Stimulated activated CD4-positive, alpha-beta T cell treated with anti-CD3 and anti-CD28 coated beads, Interleukin-12 subunit alpha, Interleukin-12 subunit beta, amount 100 ng/mL, for 24 hours (primary cell): ENCODE data around the gene FRK.
"Not testable (repeated sequence)": the region's sequence is repeated elsewhere in the genome, so short reads cannot be mapped to it uniquely, and the experiment has no call there.

Source experiments
- DNase-seq, 2 experiments: peaks; one replicate each; pipeline ENCODE4 v3.0.0-alpha.2; 2020; ENCODE audit warnings: low read depth in 2 of 2

Gene FRK

DNA sequence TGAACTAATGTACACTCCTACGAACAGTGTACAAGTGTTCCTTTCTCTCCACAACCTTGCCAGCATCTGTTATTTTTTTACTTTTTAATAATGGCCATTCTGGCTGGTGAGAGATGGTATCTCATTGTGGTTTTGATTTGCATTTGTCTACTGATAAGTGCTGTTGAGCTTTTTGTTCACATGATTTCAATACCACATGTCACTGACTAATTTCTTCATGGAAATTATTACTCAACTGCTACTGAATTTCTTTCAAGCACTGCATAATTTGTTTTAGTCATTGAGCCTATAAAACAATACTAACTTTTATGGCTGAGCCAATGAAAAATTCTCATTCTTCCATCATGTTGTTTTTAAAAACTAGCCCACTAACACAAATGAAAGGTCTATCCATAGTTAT is 115.4 kb downstream of the FRK start:
- no peak for DNase-seq

DNA sequence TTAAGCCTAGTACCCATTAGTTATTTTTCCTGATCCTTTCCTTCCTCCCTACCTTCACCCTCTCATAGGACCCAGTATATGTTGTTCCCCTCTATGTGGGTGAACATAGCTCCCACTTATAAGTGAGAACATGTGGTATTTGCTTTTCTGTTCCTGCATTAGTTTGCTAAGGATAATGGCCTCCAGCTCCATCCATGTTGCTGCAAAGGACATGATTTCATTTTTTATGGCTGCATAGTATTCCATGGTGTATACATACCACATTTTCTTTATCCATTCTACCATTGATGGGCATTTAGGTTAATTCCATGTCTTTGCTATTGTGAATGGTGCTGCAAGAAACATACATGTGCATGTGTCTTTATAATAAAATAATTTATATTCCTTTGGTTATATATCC is 115.9 kb downstream of the FRK start:
- DNase-seq = not testable (repeated sequence)

DNA sequence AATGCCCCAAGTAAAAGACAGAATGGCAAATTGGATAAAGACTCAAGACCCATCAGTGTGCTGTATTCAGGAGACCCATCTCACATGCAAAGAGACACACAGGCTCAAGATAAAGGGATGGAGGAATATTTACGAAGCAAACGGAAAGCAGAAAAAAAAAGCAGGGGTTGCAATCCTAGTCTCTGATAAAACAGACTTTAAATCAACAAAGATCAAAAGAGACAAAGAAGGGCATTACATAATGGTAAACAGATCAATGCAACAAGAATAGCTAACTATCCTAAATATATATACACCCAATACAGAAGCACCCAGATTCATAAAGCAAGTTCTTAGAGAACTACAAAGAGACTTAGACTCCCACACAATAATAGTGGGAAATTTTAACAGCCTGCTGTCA is 123.2 kb downstream of the FRK start:
- DNase-seq = not testable (repeated sequence)

DNA sequence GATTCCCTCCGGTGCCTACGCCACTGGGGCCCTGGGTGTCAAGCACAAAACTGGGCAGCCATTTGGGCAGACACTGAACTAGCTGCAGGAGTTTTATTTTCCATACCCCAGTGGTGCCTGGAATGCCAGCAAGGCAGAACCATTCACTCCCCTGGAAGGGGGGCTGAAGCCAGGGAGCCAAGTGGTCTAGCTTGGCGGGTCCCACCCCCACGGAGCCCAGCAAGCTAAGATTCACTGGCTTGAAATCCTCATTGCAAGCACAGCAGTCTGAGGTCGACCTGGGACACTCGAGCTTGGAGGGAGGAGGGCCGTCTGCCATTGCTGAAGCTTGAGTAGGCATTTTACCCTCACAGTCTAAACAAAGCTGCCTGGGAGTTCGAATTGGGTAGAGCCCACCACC is 125.3 kb downstream of the FRK start:
- DNase-seq = no peak

DNA sequence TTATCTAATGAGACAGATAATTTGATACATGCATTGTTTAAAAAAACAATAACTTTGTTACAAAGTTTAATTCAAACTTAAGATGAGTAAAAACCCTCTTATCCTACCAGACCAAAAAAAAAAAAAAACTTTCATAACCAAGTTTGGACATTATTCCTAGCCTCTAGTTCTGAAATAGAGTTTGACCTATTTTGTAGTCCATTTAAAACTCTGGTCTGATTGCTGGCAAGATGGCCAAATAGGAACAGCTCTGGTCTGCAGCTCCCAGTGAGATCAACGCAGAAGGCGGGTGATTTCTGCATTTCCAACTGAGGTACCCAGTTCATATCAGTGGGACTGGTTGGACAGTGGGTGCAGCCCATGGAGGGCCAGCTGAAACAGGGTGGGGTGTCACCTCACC is 125.9 kb downstream of the FRK start:
- DNase-seq = no peak

DNA sequence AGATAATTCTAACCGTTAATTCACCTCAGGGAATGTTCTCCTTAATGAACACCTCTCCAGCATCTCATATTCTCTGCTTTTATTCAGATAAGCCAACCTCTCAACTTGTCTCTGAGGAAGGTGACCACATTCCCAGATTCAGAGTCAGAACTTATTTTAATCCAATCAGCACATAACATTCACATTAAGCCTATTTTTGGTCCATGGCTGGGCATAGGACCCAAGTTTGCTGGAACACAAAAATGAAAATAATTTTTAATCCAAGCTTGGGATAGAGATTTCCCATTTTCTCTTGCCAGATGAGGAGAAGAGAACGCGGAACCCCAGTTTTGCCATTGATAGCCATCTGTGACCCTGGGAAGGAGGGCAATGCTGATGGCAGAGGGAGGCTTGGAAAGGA is 126.5 kb downstream of the FRK start:
- no peak for DNase-seq

DNA sequence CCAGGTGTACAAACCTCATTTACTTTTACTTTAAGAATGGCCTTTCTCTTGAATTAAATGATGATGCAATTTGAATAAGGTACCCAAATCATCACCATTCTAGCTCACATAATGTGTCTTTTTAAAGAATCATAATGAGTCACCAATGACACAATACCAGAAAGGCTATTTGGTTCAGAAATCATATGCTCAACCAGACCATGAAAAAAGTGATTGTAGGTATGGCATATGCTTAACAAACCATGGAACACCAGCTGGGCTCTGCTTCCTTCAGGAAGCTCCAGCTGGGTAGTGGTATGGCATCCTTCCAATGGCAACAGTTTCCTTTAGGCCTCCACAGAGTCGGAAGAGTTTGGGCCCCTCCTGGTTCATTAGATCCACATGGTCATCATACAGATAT is 128.2 kb downstream of the FRK start:
- no peak for DNase-seq

- not testable (repeated sequence) for DNase-seq
Measured at GRCh38 chr6:115928000-115928399, 132.7 kb downstream of the FRK start.

DNA sequence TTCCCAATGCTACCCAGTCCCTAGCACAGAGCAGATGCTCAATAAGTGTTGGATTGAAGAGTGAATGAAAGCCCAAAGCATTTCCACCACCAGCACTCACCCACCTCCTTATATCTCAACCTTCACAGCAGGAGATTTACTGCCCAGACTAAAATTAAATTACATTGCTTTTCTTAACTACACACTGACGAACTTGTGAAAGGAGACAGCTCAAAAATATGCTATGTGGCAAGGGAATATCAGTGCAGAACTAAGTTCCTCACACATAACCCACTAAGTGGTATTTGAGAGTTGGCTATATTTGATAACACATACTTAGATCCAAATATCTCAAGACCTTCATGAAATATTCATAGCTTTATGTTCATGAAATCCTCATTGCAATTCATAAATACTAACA is 137.7 kb downstream of the FRK start:
- no peak for DNase-seq

- no peak for DNase-seq
Measured at GRCh38 chr6:115914098-115914497, 146.6 kb downstream of the FRK start.

- no peak for DNase-seq
Measured at GRCh38 chr6:115909923-115910546, 150.7 kb downstream of the FRK start.

DNA sequence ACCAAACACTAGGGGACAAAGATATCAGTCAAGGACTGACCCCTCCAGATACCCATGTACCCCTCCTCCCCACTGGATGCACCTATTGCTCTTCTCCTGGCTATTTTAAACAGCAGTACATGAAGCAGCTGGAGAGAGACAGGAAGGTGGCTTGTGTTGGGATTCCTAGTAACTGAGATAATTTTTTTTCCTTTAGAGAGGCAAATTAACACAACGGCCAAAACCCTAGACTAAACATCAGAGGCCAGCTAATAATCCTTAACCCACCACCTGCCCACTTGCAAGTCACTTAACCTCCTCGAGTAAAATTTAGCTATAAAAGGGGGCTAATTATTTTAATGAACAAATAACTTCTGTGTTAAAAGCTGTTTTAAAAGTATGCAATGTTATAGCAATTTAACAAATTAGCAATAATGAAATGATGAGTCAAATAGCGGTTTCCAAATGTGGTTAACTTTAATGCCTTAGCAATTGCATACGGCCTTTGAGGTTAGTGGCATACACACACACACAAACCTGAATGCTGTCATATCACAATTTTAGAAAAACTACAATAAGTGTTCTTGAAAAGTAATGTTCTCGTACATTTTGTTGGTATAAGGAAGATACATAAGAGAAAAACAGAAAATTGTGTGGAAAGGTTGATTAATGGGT is 151.7 kb downstream of the FRK start:
- no peak for DNase-seq

GRCh38 chr6:115905471-115905870 is 155.2 kb downstream of the FRK start:
- DNase-seq = no peak

- no peak for DNase-seq
Measured at GRCh38 chr6:115902436-115902835, 158.3 kb downstream of the FRK start.

DNA sequence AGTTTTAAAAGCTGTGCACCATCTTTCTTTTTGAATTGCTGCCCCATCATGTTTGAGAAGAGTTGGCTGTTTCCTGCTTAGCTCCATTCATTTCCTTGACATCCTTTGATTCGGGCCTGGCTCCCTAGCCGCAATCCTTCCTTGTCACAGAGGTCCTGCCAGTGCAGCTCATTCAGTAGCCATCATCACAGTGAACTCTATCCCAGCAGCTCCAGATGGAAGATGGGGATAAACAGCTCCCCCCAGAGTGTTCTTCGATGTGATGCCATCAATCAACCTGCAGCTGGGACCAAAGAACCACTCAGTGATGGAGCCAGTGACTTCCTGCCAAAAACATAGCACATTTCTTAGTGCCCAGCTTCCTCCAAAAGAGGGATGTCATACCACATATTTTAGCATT is 158.8 kb downstream of the FRK start:
- DNase-seq = no peak

DNA sequence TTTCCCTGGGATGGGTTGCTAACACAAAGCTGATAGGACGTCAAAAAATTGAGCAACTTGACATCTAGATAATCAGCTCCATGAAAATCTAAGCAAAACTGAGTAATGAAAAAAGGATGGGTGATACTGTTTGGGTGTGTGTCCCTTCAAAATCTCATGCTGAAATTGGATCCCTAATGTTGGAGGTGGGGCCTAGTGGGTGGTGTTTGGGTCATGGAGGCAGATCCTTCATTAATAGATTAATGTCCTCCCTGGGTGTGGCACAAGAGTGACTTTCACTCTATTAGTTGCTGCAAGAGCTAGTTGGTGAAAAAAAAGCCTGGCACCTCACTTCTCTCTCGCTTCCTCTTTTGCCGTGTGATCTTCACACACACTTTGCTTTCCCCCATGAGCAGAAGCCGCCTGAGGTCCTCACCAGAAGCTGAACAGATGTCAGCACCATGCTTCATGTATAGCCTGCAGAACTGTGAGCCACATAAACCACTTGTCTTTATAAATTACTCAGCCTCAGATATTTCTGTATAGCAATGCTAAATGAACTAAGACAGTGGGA is 160.9 kb downstream of the FRK start:
- DNase-seq = no peak

DNA sequence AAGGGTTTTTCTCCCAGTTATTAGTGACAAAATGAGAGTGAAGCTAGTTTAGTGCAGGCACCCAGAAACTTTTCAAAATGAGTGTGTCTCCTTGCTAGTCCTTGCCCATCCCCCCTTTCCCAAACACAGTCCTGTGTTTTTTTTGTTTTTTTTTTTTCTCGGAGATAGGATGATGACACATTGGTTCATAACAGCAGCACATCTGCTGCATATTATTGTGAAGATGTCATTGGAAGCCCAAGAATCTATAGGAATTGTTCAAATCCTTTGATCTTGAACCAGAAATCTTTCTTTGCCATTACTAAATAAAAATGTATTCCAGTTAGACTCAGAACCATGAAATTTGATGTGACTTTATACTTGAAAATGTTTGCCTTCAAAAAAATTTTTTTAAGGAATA is 162.4 kb downstream of the FRK start:
- DNase-seq = no peak

DNA sequence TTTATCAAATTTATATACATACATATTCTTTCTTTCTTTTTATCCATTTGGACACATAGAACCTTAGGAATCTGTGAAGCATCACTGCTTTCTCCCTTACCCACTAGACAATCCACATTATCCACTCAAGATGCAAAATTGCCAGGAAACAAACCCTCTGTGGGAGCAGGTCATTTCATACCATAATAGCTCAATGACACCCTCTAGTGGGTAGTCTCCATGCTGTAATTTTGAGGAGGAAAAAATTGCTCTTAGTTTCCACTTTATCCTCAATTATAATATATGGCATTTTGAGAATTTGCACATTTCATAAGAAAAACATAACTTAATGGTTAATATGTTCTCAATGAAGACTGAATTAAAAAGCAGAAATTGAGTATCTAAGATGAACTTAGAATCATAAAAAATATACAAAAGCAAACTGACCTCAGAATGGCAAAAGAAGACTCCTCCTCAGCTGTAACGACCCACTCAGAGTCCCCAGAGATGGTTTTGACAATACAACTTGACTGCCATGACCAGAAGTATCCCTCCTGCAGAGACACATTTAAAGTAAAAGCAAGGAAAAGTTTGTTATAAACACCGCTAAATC is 164.1 kb downstream of the FRK start:
- no peak for DNase-seq

GRCh38 chr6:115894426-115894992 is 166.2 kb downstream of the FRK start:
- no peak for DNase-seq

DNA sequence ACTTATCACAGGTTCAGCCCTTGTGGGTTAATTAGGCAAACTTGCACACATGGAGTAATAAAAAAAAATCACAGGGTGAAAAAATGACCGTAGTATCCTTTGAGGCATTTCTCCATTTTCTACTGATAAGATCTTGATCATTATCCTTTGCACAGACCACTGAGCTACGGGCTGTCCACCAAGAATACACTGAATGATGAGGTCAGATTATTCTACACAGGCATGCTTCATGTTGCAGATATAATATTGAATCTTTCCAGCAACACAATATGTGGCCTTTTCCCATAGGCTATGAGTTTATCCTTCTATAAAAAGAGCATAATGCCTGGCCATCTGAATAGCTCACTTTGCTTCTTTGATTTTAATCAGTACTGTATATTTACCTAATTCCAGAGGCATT is 168.9 kb downstream of the FRK start:
- no peak for DNase-seq

- DNase-seq = no peak
Measured at GRCh38 chr6:115891111-115891669, 169.5 kb downstream of the FRK start.

DNA sequence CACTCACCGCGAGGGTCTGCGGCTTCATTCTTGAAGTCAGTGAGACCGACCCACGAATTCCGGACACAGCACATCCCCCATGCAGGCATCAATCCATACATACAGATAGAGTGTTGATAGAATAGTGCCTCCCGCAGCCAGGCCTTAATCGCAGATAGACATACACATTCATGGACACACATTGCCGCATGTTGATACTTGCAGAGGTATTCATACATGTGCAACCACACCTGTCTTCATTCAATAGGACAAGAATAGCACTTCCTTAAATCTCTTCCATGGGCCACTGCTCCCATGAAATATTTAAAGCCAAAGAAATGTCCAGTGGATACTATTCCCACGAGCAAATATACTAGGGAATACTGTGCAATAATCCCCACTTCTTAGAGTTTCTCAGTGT is 170.5 kb downstream of the FRK start:
- DNase-seq = no peak
